Astrocyte (in vitro differentiated cells and primary cell): Measurements from ENCODE around the gene RIMS4. TPM values are rescaled to one million over a fixed set of nuclear protein-coding genes. Genes with fewer than 3 reads are reported as not detected.

Source experiments
- DNase-seq: peaks from one replicate; pipeline ENCODE4 v3.0.0-alpha.2; 2010; ENCODE audit warnings: low read depth
- FAIRE-seq: peaks from 2 replicates; lab custom pipeline; 2011; peaks lifted over from hg19 to GRCh38; lab: Jason Lieb, UNC
- H2AFZ ChIP-seq: 2 replicates; pipeline ENCODE4 v1.6.0; 2012; ENCODE audit warnings: low read depth, low read length, inconsistent platforms
- H3K27ac ChIP-seq: 2 replicates; pipeline ENCODE4 v1.5.1; 2011; ENCODE audit warnings: low read depth, low read length, inconsistent platforms
- H3K27me3 ChIP-seq: 2 replicates; pipeline ENCODE4 v1.6.0; 2011; ENCODE audit warnings: low read length, inconsistent platforms; ENCODE audit not compliant: insufficient read depth
- H3K36me3 ChIP-seq: 2 replicates; pipeline ENCODE4 v1.5.1; 2011; ENCODE audit warnings: low read length, inconsistent platforms; ENCODE audit not compliant: insufficient read depth
- H3K4me1 ChIP-seq: 2 replicates; pipeline ENCODE4 v1.5.1; 2011; ENCODE audit warnings: low read length, inconsistent platforms; ENCODE audit not compliant: insufficient read depth
- H3K4me2 ChIP-seq: 2 replicates; pipeline ENCODE4 v1.6.0; 2012; ENCODE audit warnings: low read length, inconsistent platforms
- H3K4me3 ChIP-seq: 2 replicates; pipeline ENCODE4 v1.5.1; 2011; ENCODE audit warnings: low read depth, mild to moderate bottlenecking, low read length, inconsistent platforms; ENCODE audit not compliant: insufficient read depth
- H3K79me2 ChIP-seq: 2 replicates; pipeline ENCODE4 v1.6.0; 2012; ENCODE audit warnings: mild to moderate bottlenecking, low read length, inconsistent platforms; ENCODE audit not compliant: insufficient read depth
- H3K9ac ChIP-seq: 2 replicates; pipeline ENCODE4 v1.6.0; 2012; ENCODE audit warnings: mild to moderate bottlenecking, low read length, inconsistent platforms
- H3K9me3 ChIP-seq: 2 replicates; pipeline ENCODE4 v1.5.1; 2012; ENCODE audit warnings: low read depth, mild to moderate bottlenecking, low read length, inconsistent platforms; ENCODE audit not compliant: insufficient read depth
- H4K20me1 ChIP-seq: 2 replicates; pipeline ENCODE4 v1.6.0; 2012; ENCODE audit warnings: low read length, inconsistent platforms; ENCODE audit not compliant: insufficient read depth
- H3K27ac Mint-ChIP-seq: one replicate; pipeline ENCODE4 v1.8.0; 2021; ENCODE audit warnings: mild to moderate bottlenecking, mixed read lengths; ENCODE audit not compliant: unreplicated experiment
- H3K27me3 Mint-ChIP-seq: one replicate; pipeline ENCODE4 v1.8.0; 2021; ENCODE audit warnings: low read depth, mixed read lengths; ENCODE audit not compliant: unreplicated experiment
- H3K36me3 Mint-ChIP-seq: one replicate; pipeline ENCODE4 v1.8.0; 2021; ENCODE audit warnings: low read depth, mixed read lengths; ENCODE audit not compliant: unreplicated experiment
- H3K4me1 Mint-ChIP-seq: one replicate; pipeline ENCODE4 v1.8.0; 2021; ENCODE audit warnings: low read depth, mixed read lengths; ENCODE audit not compliant: unreplicated experiment
- H3K4me3 Mint-ChIP-seq: one replicate; pipeline ENCODE4 v1.8.0; 2021; ENCODE audit warnings: mild to moderate bottlenecking, moderate library complexity, mixed read lengths; ENCODE audit not compliant: unreplicated experiment
- H3K9me3 Mint-ChIP-seq: one replicate; pipeline ENCODE4 v1.8.0; 2021; ENCODE audit warnings: mild to moderate bottlenecking, mixed read lengths; ENCODE audit not compliant: unreplicated experiment
- CTCF ChIP-seq: IDR thresholded peaks from 2 replicates; pipeline ENCODE4 v1.5.1; 2011; ENCODE audit warnings: low read depth, mild to moderate bottlenecking, inconsistent platforms, low read length, moderate library complexity; ENCODE audit not compliant: insufficient read depth
- EZH2 ChIP-seq: IDR thresholded peaks from 2 replicates; pipeline ENCODE4 v1.6.1; 2012; ENCODE audit warnings: mild to moderate bottlenecking, low read length, inconsistent platforms; ENCODE audit not compliant: insufficient read depth
- total RNA-seq: library from RNA; stranded (reverse); gene quantifications from 2 replicates; pipeline ENCODE4 v1.2.1, GENCODE V29; 2021

RIMS4 gene
- total RNA-seq, 1 donor from 2014 or later = 0.48 TPM

DNA sequence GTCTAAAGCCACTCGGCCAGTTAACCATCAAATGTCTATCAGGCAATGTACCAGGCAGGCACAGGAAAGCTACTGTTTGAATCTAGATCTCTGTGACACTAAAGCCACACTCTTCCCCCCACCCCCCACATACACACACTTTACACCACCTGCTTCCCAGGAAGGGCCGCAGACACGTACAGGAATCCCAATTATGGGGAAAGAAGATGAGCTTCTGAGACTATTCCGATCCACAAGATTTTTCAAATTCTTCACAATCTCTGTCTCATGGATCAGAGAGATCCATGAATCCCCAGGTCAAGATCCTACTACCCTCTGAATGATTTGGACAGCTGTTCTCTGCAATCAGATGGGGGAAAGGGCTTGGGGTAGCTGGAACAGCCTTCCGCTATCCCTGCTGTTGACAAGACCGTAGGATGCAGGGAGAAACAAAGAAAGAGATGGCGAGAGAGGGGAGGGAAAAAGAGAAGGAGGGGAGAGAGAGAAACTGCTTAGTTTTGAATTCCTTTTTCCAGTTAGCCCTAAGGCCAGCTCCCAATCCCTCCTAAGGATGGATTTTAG is 25.4 kb upstream of the RIMS4 start:
- H3K4me1 ChIP-seq = no peaks in the 10 kb centered on the region
- Mint-ChIP-seq H3K36me3 (no peaks in the 10 kb centered on the region), H3K4me1 (peaks cover 6% of the 10 kb centered on the region), H3K9me3 (peaks cover 4% of the 10 kb centered on the region), H3K4me3 (no peak overlapping the region), H3K27ac (no peak overlapping the region), H3K27me3 (no peaks in the 10 kb centered on the region)
- peaks cover under 1% of the 10 kb centered on the region for H3K9me3 ChIP-seq
- H3K9ac ChIP-seq = no peak overlapping the region
- H2AFZ ChIP-seq = no peak overlapping the region
- H3K4me2 ChIP-seq = no peak overlapping the region
- no peak overlapping the region for H3K4me3 ChIP-seq
- H3K27me3 ChIP-seq = peaks cover 33% of the 10 kb centered on the region
- FAIRE-seq (no peak), DNase-seq (no peak)
- no peaks in the 10 kb centered on the region for H3K79me2 ChIP-seq
- TF ChIP-seq EZH2 = no peak
- TF ChIP-seq CTCF = no peak
- H4K20me1 ChIP-seq = no peaks in the 10 kb centered on the region
- H3K36me3 ChIP-seq = no peaks in the 10 kb centered on the region
- H3K27ac ChIP-seq = no peak overlapping the region

DNA sequence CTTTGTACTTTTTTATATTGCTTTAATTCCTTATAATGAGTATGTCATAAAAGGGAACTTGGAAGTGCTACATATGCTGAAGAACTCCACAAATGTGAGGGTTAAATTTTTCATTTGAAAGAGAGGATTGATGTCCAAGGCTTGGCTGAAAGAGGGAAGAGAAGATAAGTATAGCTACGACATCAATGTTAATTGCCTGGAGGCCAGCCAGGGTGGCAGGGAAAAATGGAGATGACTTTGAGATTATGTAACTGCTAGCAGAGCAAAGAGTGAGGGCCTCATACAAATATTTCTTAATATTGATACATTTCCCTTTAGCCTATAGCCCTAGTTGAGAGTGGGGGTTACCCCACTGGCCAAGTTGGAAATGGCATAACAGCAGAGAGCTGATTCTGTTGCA is 24.8 kb upstream of the RIMS4 start:
- peaks cover 35% of the 10 kb centered on the region for H3K27me3 ChIP-seq
- no peak overlapping the region for H3K4me2 ChIP-seq
- H3K4me1 Mint-ChIP-seq = peaks cover 6% of the 10 kb centered on the region
- H3K9me3 ChIP-seq = peaks cover 4% of the 10 kb centered on the region
- DNase-seq (no peak), FAIRE-seq (no peak)
- no peak overlapping the region for H3K4me3 ChIP-seq
- H4K20me1 ChIP-seq = no peaks in the 10 kb centered on the region
- no peak overlapping the region for H3K27ac Mint-ChIP-seq
- no peak overlapping the region for H3K4me3 Mint-ChIP-seq
- no peaks in the 10 kb centered on the region for H3K36me3 ChIP-seq
- H3K9ac ChIP-seq = no peak overlapping the region
- H3K27me3 Mint-ChIP-seq = no peaks in the 10 kb centered on the region
- H2AFZ ChIP-seq = no peak overlapping the region
- H3K27ac ChIP-seq = no peak overlapping the region
- H3K79me2 ChIP-seq = no peaks in the 10 kb centered on the region
- no peaks in the 10 kb centered on the region for H3K9me3 Mint-ChIP-seq
- H3K4me1 ChIP-seq = no peaks in the 10 kb centered on the region
- no peaks in the 10 kb centered on the region for H3K36me3 Mint-ChIP-seq
- TF ChIP-seq EZH2 (no peak), CTCF (no peak)

GRCh38 chr20:44834693-44835092 is 24.3 kb upstream of the RIMS4 start:
- Histone ChIP-seq H3K9me3 (peaks cover 4% of the 10 kb centered on the region), H2AFZ (no peak overlapping the region), H3K4me2 (no peak overlapping the region), H3K36me3 (no peaks in the 10 kb centered on the region), H3K9ac (no peak overlapping the region), H3K79me2 (no peaks in the 10 kb centered on the region), H3K27me3 (peaks cover 35% of the 10 kb centered on the region), H3K4me1 (no peaks in the 10 kb centered on the region), H3K4me3 (no peak overlapping the region), H3K27ac (no peak overlapping the region), H4K20me1 (no peaks in the 10 kb centered on the region)
- no peak for TF ChIP-seq CTCF
- no peaks in the 10 kb centered on the region for H3K27me3 Mint-ChIP-seq
- no peak for FAIRE-seq
- no peak overlapping the region for H3K4me3 Mint-ChIP-seq
- no peak overlapping the region for H3K27ac Mint-ChIP-seq
- H3K36me3 Mint-ChIP-seq = no peaks in the 10 kb centered on the region
- H3K9me3 Mint-ChIP-seq = no peaks in the 10 kb centered on the region
- peaks cover 6% of the 10 kb centered on the region for H3K4me1 Mint-ChIP-seq
- DNase-seq = no peak
